NB4 (cell line): ENCODE data around the gene LDLRAD3.

Source experiments
- DNase-seq: peaks from one replicate; pipeline ENCODE4 v3.0.0; 2010; ENCODE audit warnings: low read depth
- H3K4me3 ChIP-seq: one replicate; pipeline ENCODE4 v1.5.1; 2011; ENCODE audit warnings: mild to moderate bottlenecking, low read depth, low read length, moderate library complexity
- CTCF ChIP-seq: IDR thresholded peaks from one replicate; pipeline ENCODE4 v1.5.1; 2012; ENCODE audit warnings: low read depth, low read length
- MAX ChIP-seq: IDR thresholded peaks from 2 replicates; pipeline ENCODE4 v1.6.1; 2011; ENCODE audit warnings: low read depth, low read length
- MYC ChIP-seq: IDR thresholded peaks from 2 replicates; pipeline ENCODE4 v1.6.1; 2011; ENCODE audit warnings: low read depth, low read length
- POLR2A ChIP-seq: IDR thresholded peaks from 2 replicates; pipeline ENCODE4 v1.6.1; 2011; ENCODE audit warnings: mild to moderate bottlenecking; ENCODE audit not compliant: insufficient read length; ENCODE audit errors: extremely low read depth

Gene LDLRAD3

GRCh38 chr11:36023922-36024321 is 80.1 kb downstream of the LDLRAD3 start:
- TF ChIP-seq CTCF (no peak), POLR2A (no peak), MYC (no peak), MAX (no peak)
- DNase-seq, result no peak
- no peak overlapping the region for H3K4me3 ChIP-seq

DNA sequence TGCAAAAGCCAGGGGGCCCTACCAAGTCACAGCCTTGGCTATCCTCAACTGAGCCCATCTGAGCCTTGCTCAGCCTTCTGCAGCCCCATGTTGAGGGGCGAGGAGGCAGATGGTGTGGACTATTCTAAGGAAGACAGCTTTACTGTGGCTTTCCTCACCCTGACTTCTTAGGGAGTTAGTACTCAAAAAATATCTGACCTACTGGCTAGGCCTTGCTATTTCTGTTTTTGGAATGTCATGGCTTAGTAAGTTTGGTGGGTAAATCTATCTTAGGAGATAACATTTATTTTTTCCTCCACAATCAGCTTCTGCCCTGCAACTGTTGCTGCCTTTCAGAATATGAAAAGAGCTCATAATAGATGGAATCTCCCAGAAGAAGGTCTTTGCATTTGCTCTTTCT is 80.9 kb downstream of the LDLRAD3 start:
- H3K4me3 ChIP-seq, result no peak overlapping the region
- no peak for TF ChIP-seq CTCF
- no peak for TF ChIP-seq POLR2A
- TF ChIP-seq MYC, result no peak
- no peak for TF ChIP-seq MAX

GRCh38 chr11:36026315-36026968 is 82.6 kb downstream of the LDLRAD3 start:
- no peak for TF ChIP-seq MYC
- no peak for TF ChIP-seq MAX
- no peak for TF ChIP-seq CTCF
- no peak for TF ChIP-seq POLR2A
- H3K4me3 ChIP-seq, result no peak overlapping the region

More for the DNA sequence above, 80.9 kb downstream of the LDLRAD3 start:
- no peak for DNase-seq

DNA sequence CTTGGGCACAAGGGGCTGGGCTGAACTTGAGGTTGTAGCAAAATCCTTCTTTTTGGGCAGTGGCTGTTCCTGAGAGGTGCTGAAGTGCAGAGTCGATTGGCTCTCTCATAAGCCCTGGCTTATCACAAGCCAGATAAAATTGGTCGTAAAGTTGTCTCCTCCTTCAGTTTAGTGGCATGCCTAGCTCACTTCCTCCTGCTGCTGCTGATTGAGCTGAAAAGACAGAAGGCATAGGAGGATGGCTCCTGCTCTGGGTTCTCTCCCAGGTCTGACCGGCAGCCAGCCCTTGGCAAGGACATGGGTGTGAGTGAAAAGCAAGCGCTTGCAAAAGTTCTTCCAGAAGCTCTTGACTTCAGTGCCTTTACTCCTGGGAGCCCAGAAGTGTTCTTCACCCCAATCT is 83.9 kb downstream of the LDLRAD3 start:
- no peak for DNase-seq
- TF ChIP-seq POLR2A (no peak), CTCF (no peak), MYC (no peak), MAX (no peak)

More at GRCh38 chr11:36026315-36026968, 82.6 kb downstream of the LDLRAD3 start:
- no peak for DNase-seq

GRCh38 chr11:36029616-36030015 is 85.8 kb downstream of the LDLRAD3 start:
- no peak for TF ChIP-seq CTCF
- no peak for TF ChIP-seq MAX
- TF ChIP-seq POLR2A, result no peak
- no peak for TF ChIP-seq MYC
- no peak overlapping the region for H3K4me3 ChIP-seq
- no peak for DNase-seq

More for the DNA sequence above, 83.9 kb downstream of the LDLRAD3 start:
- no peak overlapping the region for H3K4me3 ChIP-seq

DNA sequence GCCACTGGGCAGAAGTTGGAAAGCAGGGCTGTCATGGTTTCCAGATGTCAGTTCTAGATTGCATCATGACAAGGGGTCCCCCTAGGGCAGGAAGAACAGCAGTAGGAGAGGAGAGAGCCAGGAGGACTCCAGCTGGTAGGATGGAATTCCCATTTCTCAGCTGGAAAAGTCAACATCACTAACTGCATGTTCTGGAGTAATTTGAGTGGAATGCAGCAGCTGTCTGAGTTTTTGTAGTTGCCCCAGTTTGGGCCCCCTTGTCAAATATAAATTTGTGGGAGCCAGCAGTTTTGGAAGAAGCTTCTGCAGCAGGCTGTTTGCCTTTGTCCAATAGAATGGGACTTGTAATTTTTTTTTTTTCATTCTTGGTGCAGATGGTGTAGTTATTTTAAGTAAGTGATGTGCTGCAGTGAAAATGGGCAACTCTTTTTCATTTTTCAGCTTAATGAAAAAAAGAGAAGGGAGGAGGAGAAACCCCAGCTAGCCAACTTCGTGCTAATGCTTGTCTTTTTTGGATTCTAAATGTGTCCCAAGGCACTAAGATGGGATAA is 86.9 kb downstream of the LDLRAD3 start:
- TF ChIP-seq CTCF (no peak), MYC (no peak), POLR2A (no peak), MAX (no peak)
- no peak for DNase-seq
- no peak overlapping the region for H3K4me3 ChIP-seq
